ENCODE results near the gene COIL. TPM values are rescaled to one million over a fixed set of nuclear protein-coding genes. Genes with fewer than 3 reads are reported as not detected.

COIL gene
- total RNA-seq, 4 donors from 2014 or later, result 10.8 to 13.2 (median 11.4) TPM

GRCh38 chr17:56935461-56935860, 25.4 kb downstream of the COIL start:
- Histone ChIP-seq H3K4me3 (no peak overlapping the region), H3K27me3 (no peaks in the 10 kb centered on the region), H3K36me3 (peaks cover 0 to 68% (median 4%) of the 10 kb centered on the region in 3 donors), H3K27ac (no peak overlapping the region), H3K9me3 (no peaks in the 10 kb centered on the region), H3K4me1 (peaks cover 7 to 28% (median 17%) of the 10 kb centered on the region in 3 donors)
- intact Hi-C loops (cut with DNase I), result no loop called here
- no peak for DNase-seq
- no peak for TF ChIP-seq POLR2A (IDR thresholded peaks at IDR 0.05)
- no peak for TF ChIP-seq CTCF (IDR thresholded peaks at IDR 0.05)
- 93 to 97% methylated on average over 3 of the region's 3 CpGs for WGBS, 2 donors

DNA sequence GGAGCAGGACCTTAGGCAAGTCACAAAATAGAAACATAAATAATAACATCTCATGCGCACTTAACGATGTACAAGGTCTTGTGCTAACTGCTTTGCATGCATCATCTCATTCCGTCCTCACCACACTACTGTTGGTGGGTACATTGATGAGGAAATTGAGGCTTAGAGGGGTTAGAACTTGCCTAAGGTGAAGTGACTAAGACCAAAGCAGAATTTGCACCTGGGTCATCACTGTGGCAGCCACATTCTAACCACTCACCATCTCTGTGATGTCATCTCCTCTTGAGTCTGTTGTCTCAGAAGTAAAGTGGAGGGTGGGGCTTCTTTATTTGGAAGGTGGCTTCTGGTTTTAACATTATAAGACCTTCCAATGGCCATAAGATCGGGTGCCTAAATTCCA, 26.6 kb downstream of the COIL start:
- Histone ChIP-seq H3K27me3 (no peaks in the 10 kb centered on the region), H3K27ac (no peak overlapping the region), H3K36me3 (peaks cover 0 to 57% (median 0%) of the 10 kb centered on the region in 3 donors), H3K9me3 (peaks cover 0 to 7% (median 0%) of the 10 kb centered on the region in 3 donors), H3K4me3 (no peak overlapping the region), H3K4me1 (peaks cover 7 to 21% (median 17%) of the 10 kb centered on the region in 3 donors)
- TF ChIP-seq CTCF (IDR thresholded peaks at IDR 0.05) (no peak), POLR2A (IDR thresholded peaks at IDR 0.05) (no peak)
- intact Hi-C loops (cut with DNase I), result no loop called here
- no peak for DNase-seq
- WGBS, 2 donors, result 79 to 82% methylated on average over 4 of the region's 4 CpGs

GRCh38 chr17:56933868-56934267, 27.0 kb downstream of the COIL start:
- H3K36me3 ChIP-seq, result peaks cover 0 to 53% (median 0%) of the 10 kb centered on the region in 3 donors
- no peaks in the 10 kb centered on the region for H3K27me3 ChIP-seq
- no peak for DNase-seq
- peaks cover 0 to 11% (median 0%) of the 10 kb centered on the region in 3 donors for H3K9me3 ChIP-seq
- intact Hi-C loops (cut with DNase I), result no loop called here
- no peak overlapping the region for H3K27ac ChIP-seq
- no peak overlapping the region for H3K4me3 ChIP-seq
- TF ChIP-seq POLR2A (IDR thresholded peaks at IDR 0.05) (no peak), CTCF (IDR thresholded peaks at IDR 0.05) (no peak)
- 80 to 92% methylated on average over 1 of the region's 1 CpG for WGBS, 2 donors
- peaks cover 7 to 21% (median 17%) of the 10 kb centered on the region in 3 donors for H3K4me1 ChIP-seq

DNA sequence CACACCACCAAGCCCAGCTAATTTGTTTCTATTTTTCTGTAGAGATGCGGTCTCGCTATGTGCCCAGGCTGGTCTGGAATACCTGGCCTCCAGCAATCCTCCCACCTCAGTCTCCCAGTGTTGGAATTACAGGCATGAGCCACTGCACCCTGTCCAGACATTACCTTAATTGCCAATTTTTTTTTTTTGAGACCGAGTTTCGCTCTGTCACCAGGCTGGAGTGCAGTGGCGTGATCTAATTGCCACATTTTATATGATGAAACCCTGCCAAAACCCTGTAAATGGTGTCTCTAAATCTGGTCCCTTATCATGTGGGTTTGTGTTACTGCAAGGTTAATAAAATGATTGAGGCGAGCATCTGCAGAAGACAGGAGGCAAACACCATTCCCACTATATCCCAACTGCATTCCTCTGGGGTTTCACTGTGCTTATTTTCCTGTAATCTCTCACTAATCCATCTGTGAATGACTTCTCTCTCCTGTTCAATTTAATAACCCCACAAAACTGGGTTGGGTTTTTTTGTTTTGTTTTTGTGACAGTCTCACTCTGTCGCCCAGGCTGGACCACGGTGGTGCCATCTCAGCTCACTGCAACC, 27.6 kb downstream of the COIL start:
- intact Hi-C loops (cut with DNase I), result no loop called here
- H3K9me3 ChIP-seq, result peaks cover 0 to 12% (median 0%) of the 10 kb centered on the region in 3 donors
- DNase-seq, result no peak
- no peak overlapping the region for H3K4me3 ChIP-seq
- H3K27me3 ChIP-seq, result no peaks in the 10 kb centered on the region
- TF ChIP-seq CTCF (IDR thresholded peaks at IDR 0.05), result no peak
- no peak for TF ChIP-seq POLR2A (IDR thresholded peaks at IDR 0.05)
- H3K36me3 ChIP-seq, result peaks cover 0 to 46% (median 0%) of the 10 kb centered on the region in 3 donors
- H3K4me1 ChIP-seq, result peaks cover 7 to 21% (median 17%) of the 10 kb centered on the region in 3 donors
- no peak overlapping the region for H3K27ac ChIP-seq
- 95 to 98% methylated on average over 7 to 8 of the region's 8 CpGs for WGBS, 2 donors

DNA sequence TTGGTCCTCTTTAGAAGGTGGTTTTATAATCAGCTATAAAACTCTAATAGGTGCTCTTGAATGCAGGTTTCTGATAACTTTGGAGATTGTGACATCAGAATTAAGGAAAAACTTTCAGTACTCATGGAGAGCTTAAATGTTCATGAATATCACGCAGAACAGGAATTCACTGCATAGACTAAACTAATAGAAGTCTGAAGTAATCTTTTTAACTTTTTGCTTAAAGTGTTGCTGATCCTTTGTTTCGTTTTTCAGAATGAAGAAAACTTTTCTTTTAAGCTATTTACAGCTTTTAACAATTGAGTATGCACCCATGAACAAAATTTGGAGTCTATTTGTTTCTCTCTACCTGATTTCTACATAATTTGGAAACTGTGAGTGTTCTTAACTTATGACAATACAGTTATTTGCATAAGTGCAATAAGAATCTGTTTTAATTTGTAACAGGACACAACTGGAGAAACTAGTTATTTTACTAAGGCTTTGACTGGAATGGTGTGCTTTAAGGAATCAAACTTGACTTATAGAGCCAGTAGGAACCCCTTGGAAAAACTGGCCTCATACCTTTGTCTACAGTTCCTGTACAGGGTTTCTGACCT, 30.0 kb downstream of the COIL start:
- no peak for TF ChIP-seq POLR2A (IDR thresholded peaks at IDR 0.05)
- TF ChIP-seq CTCF (IDR thresholded peaks at IDR 0.05), result no peak
- Histone ChIP-seq H3K4me3 (no peak overlapping the region), H3K4me1 (peaks cover 0 to 8% (median 0%) of the 10 kb centered on the region in 3 donors), H3K9me3 (peaks cover 0 to 12% (median 0%) of the 10 kb centered on the region in 3 donors), H3K27me3 (no peaks in the 10 kb centered on the region), H3K36me3 (peaks cover 0 to 25% (median 0%) of the 10 kb centered on the region in 3 donors), H3K27ac (no peak overlapping the region)
- intact Hi-C loops (cut with DNase I), result no loop called here
- DNase-seq, result no peak
- WGBS, 2 donors, result 87 to 94% methylated on average over 2 of the region's 2 CpGs

Data from esophagus squamous epithelium (tissue), 5 donors.